Raji (cell line): Measurements from ENCODE around the gene TOMM20.

Source experiments
- POLR2A ChIP-seq: IDR thresholded peaks from 2 replicates; pipeline ENCODE4 v1.6.1; 2011; ENCODE audit warnings: low read depth, low read length, control low read depth; ENCODE audit not compliant: insufficient read depth

Gene TOMM20

GRCh38 chr1:235145639-235146038, 17.0 kb upstream of the TOMM20 start:
- no peak for TF ChIP-seq POLR2A

DNA sequence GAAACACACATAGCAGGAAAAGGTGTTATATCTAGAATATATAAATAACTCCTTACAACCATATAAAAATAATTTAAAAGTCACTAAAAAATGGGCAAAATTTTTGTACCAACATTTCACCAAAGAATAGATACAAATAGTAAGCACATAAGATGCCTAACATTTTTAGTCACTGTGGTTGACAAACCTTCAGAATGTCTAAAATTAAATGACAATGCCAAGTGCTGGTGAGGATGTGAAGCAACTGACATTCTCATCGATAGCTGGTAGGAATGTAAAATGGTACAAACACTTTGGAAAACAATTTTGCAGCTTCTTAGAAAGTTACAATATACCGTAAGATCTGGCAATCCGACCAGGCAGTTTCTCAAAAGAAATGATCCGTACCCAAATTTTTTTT, 14.4 kb upstream of the TOMM20 start:
- TF ChIP-seq POLR2A = no peak

GRCh38 chr1:235139315-235139714, 10.7 kb upstream of the TOMM20 start:
- no peak for TF ChIP-seq POLR2A

GRCh38 chr1:235138821-235139220, 10.2 kb upstream of the TOMM20 start:
- TF ChIP-seq POLR2A = no peak

DNA sequence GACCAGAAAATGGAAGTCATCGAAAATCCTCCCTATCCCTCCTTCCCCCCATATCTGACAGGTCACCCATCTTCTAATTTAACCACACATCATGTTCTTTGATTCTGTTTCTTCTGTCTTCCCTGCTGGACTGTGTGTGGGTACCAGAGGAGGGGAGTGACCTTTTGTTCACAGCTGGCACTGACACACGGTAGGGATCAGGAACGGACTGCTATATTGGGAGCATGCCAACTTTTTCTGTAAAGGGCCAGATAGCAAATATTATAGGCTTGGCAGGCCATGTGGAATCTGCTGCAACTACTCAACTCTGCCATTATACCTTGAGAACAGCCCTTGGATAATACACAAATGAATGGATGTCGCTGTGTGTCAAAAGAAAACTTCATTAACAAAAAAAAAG, 7.5 kb upstream of the TOMM20 start:
- TF ChIP-seq POLR2A = no peak

- TF ChIP-seq POLR2A = no peak
These were observed 5.5 kb upstream of the TOMM20 start for GRCh38 chr1:235134171-235134570.

- no peak for TF ChIP-seq POLR2A
These were observed 4.4 kb upstream of the TOMM20 start for GRCh38 chr1:235133086-235133485.

- no peak for TF ChIP-seq POLR2A
These were observed 3.3 kb upstream of the TOMM20 start for GRCh38 chr1:235131961-235132360.

- no peak for TF ChIP-seq POLR2A
These were observed 2.2 kb upstream of the TOMM20 start for GRCh38 chr1:235130766-235131270.

DNA sequence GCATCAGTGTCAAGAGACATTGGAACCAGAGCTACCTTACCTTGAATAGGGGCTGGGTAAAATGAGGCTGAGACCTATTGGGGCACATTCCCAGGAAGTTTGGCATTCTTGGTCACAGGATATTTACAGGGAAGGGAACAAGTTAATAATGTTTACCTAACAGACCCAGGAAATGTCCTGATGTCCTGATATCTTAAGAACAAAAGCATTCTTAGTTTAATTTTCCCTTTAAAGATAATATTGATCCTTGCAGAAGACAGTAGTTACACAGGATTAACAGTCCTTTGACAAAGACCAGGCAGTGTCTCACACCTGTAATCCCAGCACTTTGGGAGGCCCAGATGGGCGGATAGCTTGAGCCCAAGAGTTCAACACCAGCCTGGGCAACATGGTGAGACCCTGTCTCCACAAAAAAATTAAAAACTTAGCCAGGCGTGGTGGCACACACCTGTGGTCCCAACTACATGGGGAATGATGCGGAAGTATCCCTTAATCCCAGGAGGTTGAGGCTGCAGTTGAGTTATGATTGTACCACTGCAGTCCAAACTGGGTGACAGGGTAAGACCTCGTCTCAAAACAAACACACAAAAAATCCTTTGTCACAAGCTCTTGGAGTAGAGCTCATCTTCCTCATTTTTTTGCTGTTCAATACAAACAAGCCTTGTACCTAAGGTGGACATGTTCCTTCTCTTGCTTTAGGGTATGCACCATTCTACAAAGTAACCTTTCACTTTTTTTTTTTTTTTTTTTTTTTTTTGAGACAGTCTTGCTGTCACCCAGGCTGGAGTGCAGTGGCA, 1.3 kb upstream of the TOMM20 start:
- no peak for TF ChIP-seq POLR2A

GRCh38 chr1:235127732-235128455, 743 bp downstream of the TOMM20 start:
- no peak for TF ChIP-seq POLR2A

- TF ChIP-seq POLR2A = no peak
These were observed 1.4 kb downstream of the TOMM20 start for GRCh38 chr1:235127203-235127602.

GRCh38 chr1:235124665-235125064, 4.0 kb downstream of the TOMM20 start:
- no peak for TF ChIP-seq POLR2A

DNA sequence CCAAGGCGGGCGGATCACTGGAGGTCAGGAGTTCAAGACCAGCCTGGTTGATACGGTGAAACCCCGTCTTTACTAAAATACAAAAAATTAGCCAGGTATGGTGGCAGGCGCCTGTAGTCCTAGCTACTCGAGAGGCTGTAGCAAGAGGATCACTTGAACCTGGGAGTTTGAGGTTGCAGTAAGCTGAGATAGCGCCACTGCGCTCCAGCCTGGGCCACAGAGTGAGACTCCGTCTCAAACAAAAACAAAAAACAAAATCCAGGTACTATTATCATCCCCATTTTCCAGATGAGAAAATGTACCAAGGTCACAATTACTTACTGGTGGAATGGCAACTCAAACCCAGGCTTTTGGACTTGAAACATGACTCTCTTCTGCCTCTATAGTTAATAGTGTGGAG, 4.5 kb downstream of the TOMM20 start:
- no peak for TF ChIP-seq POLR2A

GRCh38 chr1:235122348-235122747, 6.3 kb downstream of the TOMM20 start:
- no peak for TF ChIP-seq POLR2A
